ENCODE results near the gene ZCCHC2.
A peak's percentile ranks its signal among the peaks of the same experiment; 100 is the strongest.

Gene ZCCHC2

GRCh38 chr18:62578980-62579511 is 56.2 kb downstream of the ZCCHC2 start:
- DNase-seq (ENCODE audit: low read depth): no peak

- DNase-seq (ENCODE audit: low read depth): no peak
These were observed 60.6 kb downstream of the ZCCHC2 start for GRCh38 chr18:62583376-62583775.

GRCh38 chr18:62584241-62585120 is 61.7 kb downstream of the ZCCHC2 start:
- DNase-seq (ENCODE audit: low read depth): peak; percentile 78

- no peak for DNase-seq (ENCODE audit: low read depth)
These were observed 62.7 kb downstream of the ZCCHC2 start for GRCh38 chr18:62585274-62586150.

GRCh38 chr18:62586151-62586774 is 63.4 kb downstream of the ZCCHC2 start:
- peak; percentile 30 for DNase-seq (ENCODE audit: low read depth)

GRCh38 chr18:62586781-62587487 is 64.1 kb downstream of the ZCCHC2 start:
- no peak for DNase-seq (ENCODE audit: low read depth)

GRCh38 chr18:62587689-62588088 is 64.9 kb downstream of the ZCCHC2 start:
- no peak for DNase-seq (ENCODE audit: low read depth)

- no peak for DNase-seq (ENCODE audit: low read depth)
These were observed 65.4 kb downstream of the ZCCHC2 start for GRCh38 chr18:62588217-62588616.

- DNase-seq (ENCODE audit: low read depth): no peak
These were observed 68.2 kb downstream of the ZCCHC2 start for GRCh38 chr18:62590799-62591590.

GRCh38 chr18:62596145-62597005 is 73.5 kb downstream of the ZCCHC2 start:
- no peak for DNase-seq (ENCODE audit: low read depth)

- no peak for DNase-seq (ENCODE audit: low read depth)
These were observed 79.0 kb downstream of the ZCCHC2 start for GRCh38 chr18:62601871-62602270.

- DNase-seq (ENCODE audit: low read depth): no peak
These were observed 79.9 kb downstream of the ZCCHC2 start for GRCh38 chr18:62602706-62603105.

GRCh38 chr18:62603211-62603610 is 80.4 kb downstream of the ZCCHC2 start:
- no peak for DNase-seq (ENCODE audit: low read depth)

- DNase-seq (ENCODE audit: low read depth): no peak
These were observed 81.2 kb downstream of the ZCCHC2 start for GRCh38 chr18:62603979-62604378.

- DNase-seq (ENCODE audit: low read depth): no peak
These were observed 82.9 kb downstream of the ZCCHC2 start for GRCh38 chr18:62605685-62606084.

- no peak for DNase-seq (ENCODE audit: low read depth)
These were observed 83.3 kb downstream of the ZCCHC2 start for GRCh38 chr18:62606106-62606505.

GRCh38 chr18:62607302-62607701 is 84.5 kb downstream of the ZCCHC2 start:
- no peak for DNase-seq (ENCODE audit: low read depth)

GRCh38 chr18:62607708-62608428 is 85.0 kb downstream of the ZCCHC2 start:
- no peak for DNase-seq (ENCODE audit: low read depth)

- DNase-seq (ENCODE audit: low read depth): no peak
These were observed 86.9 kb downstream of the ZCCHC2 start for GRCh38 chr18:62609764-62610163.
